K562 (cell line): ENCODE measurements around the gene PLEKHN1. TPM values are rescaled to one million over a fixed set of nuclear protein-coding genes. Genes with fewer than 3 reads are reported as not detected.

ENCODE experiments used
- ATAC-seq: fragments of 200-7000 bp; cut with Tn5 transposase; 3 replicates; pipeline ENCODE4 v1.9.1; 2020; ENCODE audit warnings: moderate library complexity
- BruUV-seq: library from RNA; stranded (reverse); fragments of 400-500 nt; replicated peaks from 2 replicates; lab custom pipeline; 2021; lab: Mats Ljungman, UMichigan
- CTCF ChIA-PET: fragments of 300-600 bp; formaldehyde crosslinking; extraction: SDS; loops from one replicate; lab custom pipeline; 2021; ENCODE audit warnings: low intra/inter-chr PET ratio; lab: Yijun Ruan, JAX
- POLR2A ChIA-PET: fragments of 300-600, 350-650 bp; sonication (Branson Sonifier 250); formaldehyde crosslinking; extraction: SDS; loops from one replicate; lab custom pipeline; 2021; ENCODE audit warnings: antibody characterized with exemption, inconsistent platforms; lab: Yijun Ruan, JAX
- DNase-seq, 4 experiments: peaks; one replicate each; pipeline versions ENCODE4 v3.0.0 to v3.0.0-alpha.2; 2011 to 2018; ENCODE audit warnings: low spot score in 3 of 4, mixed read lengths in 3 of 4; ENCODE audit errors: extremely low read depth in 1 of 4
- FAIRE-seq: peaks from 2 replicates; lab custom pipeline; 2011; peaks lifted over from hg19 to GRCh38; lab: Jason Lieb, UNC
- H2AFZ ChIP-seq: 2 replicates; pipeline ENCODE4 v1.6.0; 2011; ENCODE audit warnings: low read depth, low read length, control low read depth, inconsistent platforms
- H3K27ac ChIP-seq: fragments of 200-600 bp; 3 replicates; pipeline ENCODE4 v1.8.0; 2011; ENCODE audit warnings: low read depth, mild to moderate bottlenecking, control low read depth, inconsistent platforms, low read length, moderate library complexity, mixed read lengths; ENCODE audit errors: extremely low read depth
- H3K27me3 ChIP-seq, 2 experiments: fragments of 300-600 bp in 1 of 2; 2 replicates in 1 of 2; 3 replicates in 1 of 2; pipeline versions ENCODE4 v1.6.0 to v1.8.0; 2011; ENCODE audit warnings: inconsistent platforms in 2 of 2, low read length in 2 of 2, mild to moderate bottlenecking in 1 of 2, mixed read lengths in 1 of 2, moderate library complexity in 1 of 2; ENCODE audit not compliant: control insufficient read depth in 2 of 2, insufficient read depth in 2 of 2
- H3K36me3 ChIP-seq: fragments of 300-600 bp; 3 replicates; pipeline ENCODE4 v1.8.0; 2011; ENCODE audit warnings: mild to moderate bottlenecking, low read length, inconsistent platforms; ENCODE audit not compliant: control insufficient read depth, insufficient read depth
- H3K4me1 ChIP-seq, 2 experiments: fragments of 200-600 bp in 1 of 2; replicated peaks in 1 of 2; 2 replicates in 1 of 2; 3 replicates in 1 of 2; pipeline versions ENCODE4 v1.5.1 to v1.8.0; 2011; ENCODE audit warnings: inconsistent platforms in 2 of 2, low read length in 2 of 2, mild to moderate bottlenecking in 1 of 2, mixed read lengths in 1 of 2, moderate library complexity in 1 of 2; ENCODE audit not compliant: control insufficient read depth in 2 of 2, insufficient read depth in 2 of 2
- H3K4me2 ChIP-seq: 2 replicates; pipeline ENCODE4 v1.6.1; 2011; ENCODE audit warnings: low read length, control low read depth, inconsistent platforms, mixed read lengths; ENCODE audit not compliant: insufficient read depth
- H3K4me3 ChIP-seq: fragments of 200-600 bp; sonication (generic), shearing (Covaris generic); 2 replicates; pipeline ENCODE4 v1.5.1; 2016; ENCODE audit warnings: control low read depth, inconsistent platforms
- H3K79me2 ChIP-seq: fragments of 200-600 bp; 3 replicates; pipeline ENCODE4 v1.8.0; 2011; ENCODE audit warnings: low read length, inconsistent platforms; ENCODE audit not compliant: control insufficient read depth, insufficient read depth
- H3K9ac ChIP-seq, 2 experiments: 2 replicates each; pipeline versions ENCODE4 v1.6.0 to v1.6.1; 2011; ENCODE audit warnings: low read depth in 2 of 2, low read length in 2 of 2, control low read depth in 1 of 2, inconsistent platforms in 1 of 2, mild to moderate bottlenecking in 1 of 2, mixed read lengths in 1 of 2; ENCODE audit not compliant: insufficient read depth in 1 of 2
- H3K9me1 ChIP-seq: one replicate; pipeline ENCODE4 v1.6.0; 2011; ENCODE audit warnings: inconsistent platforms, mild to moderate bottlenecking, low read length, moderate library complexity; ENCODE audit not compliant: control insufficient read depth, insufficient read depth
- H3K9me3 ChIP-seq: replicated peaks from 2 replicates; pipeline ENCODE4 v1.5.1; 2011; ENCODE audit warnings: low read depth, low read length, inconsistent platforms; ENCODE audit not compliant: control insufficient read depth, insufficient read depth
- H4K20me1 ChIP-seq: replicated peaks from 2 replicates; pipeline ENCODE4 v1.6.1; 2011; ENCODE audit warnings: low read length, inconsistent platforms, mixed read lengths; ENCODE audit not compliant: control insufficient read depth, insufficient read depth
- HES1 ChIP-seq: fragments of 450-650 bp; IDR thresholded peaks from 2 replicates; pipeline ENCODE4 v1.6.1; 2016; ENCODE audit warnings: low read depth, mild to moderate bottlenecking, moderate library complexity
- MTF1 ChIP-seq: fragments of 250-450 bp; sonication (Bioruptor Pico); IDR thresholded peaks from 2 replicates; pipeline ENCODE4 v1.9.0; 2021; ENCODE audit warnings: moderate library complexity, mild to moderate bottlenecking, inconsistent platforms, borderline replicate concordance
- RBFOX2 ChIP-seq: fragments of 200-400 bp; formaldehyde crosslinking; IDR thresholded peaks from 2 replicates; pipeline ENCODE4 v1.6.1; 2017; ENCODE audit warnings: low read depth, mild to moderate bottlenecking, low read length, moderate library complexity
- ZBTB33 ChIP-seq: sonication (generic); formaldehyde crosslinking; IDR thresholded peaks from 2 replicates; pipeline ENCODE4 v1.8.1; 2023; ENCODE audit warnings: mild to moderate bottlenecking, missing genetic modification reagents
- ZNF121 ChIP-seq: sonication (generic); formaldehyde crosslinking; conservative IDR thresholded peaks from 2 replicates; pipeline ENCODE4 v1.8.0; 2022; ENCODE audit warnings: missing genetic modification reagents
- ZNF224 ChIP-seq: sonication (generic); formaldehyde crosslinking; IDR thresholded peaks from 2 replicates; pipeline ENCODE4 v1.8.0; 2022; ENCODE audit warnings: mild to moderate bottlenecking, missing genetic modification reagents
- ZNF395 ChIP-seq: fragments of 200-800 bp; sonication (Bioruptor generic); IDR thresholded peaks from 2 replicates; pipeline ENCODE4 v1.6.1; 2017; ENCODE audit warnings: missing genetic modification characterization, missing compliant biosample characterization
- WGBS: fragments of 100-300 bp; shearing (Covaris generic); methylation state at CpG from one replicate; pipeline ENCODE4 v1.1.6; 2016; ENCODE audit warnings: low coverage, mixed read lengths; ENCODE audit not compliant: insufficient coverage; ENCODE audit errors: missing lambda C conversion rate; 5-methylcytosine and 5-hydroxymethylcytosine counted together
- in situ Hi-C: fragments of 300-500 bp; cut with MboI; formaldehyde crosslinking; loops from 4 replicates; pipeline ENCODE4 v1.15.0; 2018; ENCODE audit warnings: inconsistent platforms, mixed read lengths
- intact Hi-C: fragments of 100-400 bp; cut with micrococcal nuclease; formaldehyde crosslinking; loops from 2 replicates; pipeline ENCODE4 v1.14.2; 2022
- polyA plus RNA-seq, 8 experiments: library from polyadenylated mRNA; depleted of rRNA in 4 of 8; stranded (reverse) in 5 of 8; unstranded in 3 of 8; fragments of >200 nt; fragmentation: Nextera tagmentation in 2 of 8; fragmentation: Illumina TruSeq in 1 of 8; extraction: Ambion mirVana in 2 of 8; extraction: Trizol in 1 of 8; gene quantifications; 2 replicates each; pipeline versions ENCODE4 v1.2.1 to v1.2.3, GENCODE V29; 2011 to 2014; ENCODE audit warnings: inconsistent platforms in 1 of 8, missing spikeins in 1 of 8
- total RNA-seq, 7 experiments: library from RNA; depleted of rRNA in 6 of 7; stranded (reverse); fragments of >200 nt in 6 of 7; fragmentation: Illumina TruSeq in 2 of 7; extraction: Trizol in 2 of 7; gene quantifications; 2 replicates each; pipeline versions ENCODE4 v1.2.1 to v1.2.3, GENCODE V29; 2011 to 2021; ENCODE audit warnings: low replicate concordance in 1 of 7
- TF ChIP-seq, protein P1 (sequence below): sonication (generic); formaldehyde crosslinking; IDR thresholded peaks from 2 replicates; pipeline ENCODE4 v1.8.0; 2022; ENCODE audit warnings: mild to moderate bottlenecking, missing genetic modification reagents
- TF ChIP-seq, protein P2 (sequence below): sonication (generic); formaldehyde crosslinking; IDR thresholded peaks from 2 replicates; pipeline ENCODE4 v1.8.0; 2022; ENCODE audit warnings: missing genetic modification reagents, mild to moderate bottlenecking, moderate library complexity, borderline replicate concordance

Gene PLEKHN1
- total and polyA plus RNA-seq, 9 of the 15 experiments (the other 6 are each of a cell fraction or from before 2014, with no cell fraction given), result 0.07 to 1.5 (median 0.13) TPM; not detected in 2

GRCh38 chr1:961132-961669 is 5.1 kb upstream of the PLEKHN1 start (continued):
- TF ChIP-seq, protein P1, sequence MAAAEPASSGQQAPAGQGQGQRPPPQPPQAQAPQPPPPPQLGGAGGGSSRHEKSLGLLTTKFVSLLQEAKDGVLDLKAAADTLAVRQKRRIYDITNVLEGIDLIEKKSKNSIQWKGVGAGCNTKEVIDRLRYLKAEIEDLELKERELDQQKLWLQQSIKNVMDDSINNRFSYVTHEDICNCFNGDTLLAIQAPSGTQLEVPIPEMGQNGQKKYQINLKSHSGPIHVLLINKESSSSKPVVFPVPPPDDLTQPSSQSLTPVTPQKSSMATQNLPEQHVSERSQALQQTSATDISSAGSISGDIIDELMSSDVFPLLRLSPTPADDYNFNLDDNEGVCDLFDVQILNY (CRISPR knock-in tag), result 0 out of 2 replicates have a peak, but pooled peaks have one; percentile 42
- TF ChIP-seq, protein P2, sequence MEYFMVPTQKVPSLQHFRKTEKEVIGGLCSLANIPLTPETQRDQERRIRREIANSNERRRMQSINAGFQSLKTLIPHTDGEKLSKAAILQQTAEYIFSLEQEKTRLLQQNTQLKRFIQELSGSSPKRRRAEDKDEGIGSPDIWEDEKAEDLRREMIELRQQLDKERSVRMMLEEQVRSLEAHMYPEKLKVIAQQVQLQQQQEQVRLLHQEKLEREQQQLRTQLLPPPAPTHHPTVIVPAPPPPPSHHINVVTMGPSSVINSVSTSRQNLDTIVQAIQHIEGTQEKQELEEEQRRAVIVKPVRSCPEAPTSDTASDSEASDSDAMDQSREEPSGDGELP (CRISPR knock-in tag), result peak; percentile 70; the same call in 1 of the 2 replicates
- TF ChIP-seq, all 486 proteins: peak for 58

DNA sequence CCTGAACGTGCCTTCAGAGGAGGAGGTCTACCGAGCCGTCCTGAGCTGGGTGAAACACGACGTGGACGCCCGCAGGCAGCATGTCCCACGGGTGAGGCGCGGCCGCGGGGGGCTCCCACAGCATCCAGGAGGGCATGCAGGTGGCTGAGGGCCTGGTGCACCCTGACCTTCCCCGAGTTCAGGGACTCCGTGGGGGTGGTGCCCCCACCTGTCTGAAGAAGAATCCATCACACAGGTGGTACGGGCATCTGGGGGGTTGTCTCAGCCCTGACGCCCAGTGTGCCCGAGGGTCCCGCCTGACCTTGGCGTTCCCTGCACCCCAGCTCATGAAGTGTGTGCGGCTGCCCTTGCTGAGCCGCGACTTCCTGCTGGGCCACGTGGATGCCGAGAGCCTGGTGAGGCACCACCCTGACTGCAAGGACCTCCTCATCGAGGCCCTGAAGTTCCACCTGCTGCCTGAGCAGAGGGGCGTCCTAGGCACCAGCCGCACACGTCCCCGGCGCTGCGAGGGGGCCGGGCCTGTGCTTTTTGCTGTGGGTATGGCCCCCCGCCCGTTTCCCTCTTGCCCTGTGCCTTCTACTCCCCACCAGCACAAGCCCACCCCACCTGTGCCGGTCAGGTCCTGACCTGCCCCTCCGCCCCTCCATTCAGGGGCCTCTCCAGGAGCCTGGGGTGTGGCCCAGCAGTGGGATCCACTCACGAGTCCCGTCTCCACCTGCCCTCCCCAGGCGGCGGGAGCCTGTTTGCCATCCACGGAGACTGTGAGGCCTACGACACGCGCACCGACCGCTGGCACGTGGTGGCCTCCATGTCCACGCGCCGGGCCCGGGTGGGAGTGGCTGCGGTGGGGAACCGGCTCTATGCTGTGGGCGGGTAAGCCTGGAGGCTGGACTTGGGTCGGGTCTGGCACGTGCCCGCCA is 3.6 kb upstream of the PLEKHN1 start:
- H3K9me1 ChIP-seq, result no peaks in the 10 kb centered on the region
- FAIRE-seq, result no peak
- peaks cover 28% of the 10 kb centered on the region for H3K79me2 ChIP-seq
- no TSS peak for BruUV-seq
- H2AFZ ChIP-seq, result no peak overlapping the region
- H3K9ac ChIP-seq, result no peak overlapping the region
- H3K27ac ChIP-seq, result no peak overlapping the region
- CTCF ChIA-PET, result interaction anchor here (0.8 kb wide), 1 partner anchor 58 kb away, joined by 4 read pairs; no protein-coding TSS in a partner anchor
- POLR2A ChIA-PET, result no interaction called here
- H4K20me1 ChIP-seq, result peaks cover 5% of the 10 kb centered on the region
- 95% methylated on average over 30 of the region's 57 CpGs for WGBS
- intact Hi-C loops, result no loop called here
- no peaks in the 10 kb centered on the region for H3K9me3 ChIP-seq
- no peak for ATAC-seq
- H3K27me3 ChIP-seq, result no peaks in the 10 kb centered on the region
- no peak overlapping the region for H3K4me3 ChIP-seq
- TF ChIP-seq ZNF121 (0 out of 2 replicates have a peak, but pooled peaks have one; percentile 3), HES1 (no peak), ZNF224 (CRISPR knock-in tag) (no peak), RBFOX2 (peak; percentile 43; the same call in 1 of the 2 replicates), ZBTB33 (CRISPR knock-in tag) (0 out of 2 replicates have a peak, but pooled peaks have one; percentile 75), MTF1 (no peak), ZNF395 (no peak)
- TF ChIP-seq, all 486 proteins: peak for 3
- no peak for DNase-seq
- in situ Hi-C loops, result no loop called here
- Histone ChIP-seq H3K4me1 (peaks cover 24 to 87% of the 10 kb centered on the region in 2 experiments), H3K36me3 (peaks cover 44% of the 10 kb centered on the region; the same call in 2 of the 3 replicates), H3K4me2 (no peak overlapping the region)
